Fibroblast of lung (primary cell): ENCODE results near the gene FGD4.

Experiments
- EZH2 ChIP-seq: IDR thresholded peaks from 2 replicates; pipeline ENCODE4 v1.5.1; 2012; ENCODE audit warnings: low read length, control low read depth, mild to moderate bottlenecking; ENCODE audit errors: missing control alignments
- TF ChIP-seq, protein P1 (sequence below), 2 donors: IDR thresholded peaks in 1 of 2; conservative IDR thresholded peaks in 1 of 2; 1 replicate in 1 of 2; 2 replicates in 1 of 2; pipeline ENCODE4 v1.5.1; 2011 to 2012; ENCODE audit warnings: low read length in 2 of 2, control low read depth in 1 of 2, inconsistent platforms in 1 of 2, low read depth in 1 of 2, mild to moderate bottlenecking in 1 of 2

- TF ChIP-seq, protein P1, sequence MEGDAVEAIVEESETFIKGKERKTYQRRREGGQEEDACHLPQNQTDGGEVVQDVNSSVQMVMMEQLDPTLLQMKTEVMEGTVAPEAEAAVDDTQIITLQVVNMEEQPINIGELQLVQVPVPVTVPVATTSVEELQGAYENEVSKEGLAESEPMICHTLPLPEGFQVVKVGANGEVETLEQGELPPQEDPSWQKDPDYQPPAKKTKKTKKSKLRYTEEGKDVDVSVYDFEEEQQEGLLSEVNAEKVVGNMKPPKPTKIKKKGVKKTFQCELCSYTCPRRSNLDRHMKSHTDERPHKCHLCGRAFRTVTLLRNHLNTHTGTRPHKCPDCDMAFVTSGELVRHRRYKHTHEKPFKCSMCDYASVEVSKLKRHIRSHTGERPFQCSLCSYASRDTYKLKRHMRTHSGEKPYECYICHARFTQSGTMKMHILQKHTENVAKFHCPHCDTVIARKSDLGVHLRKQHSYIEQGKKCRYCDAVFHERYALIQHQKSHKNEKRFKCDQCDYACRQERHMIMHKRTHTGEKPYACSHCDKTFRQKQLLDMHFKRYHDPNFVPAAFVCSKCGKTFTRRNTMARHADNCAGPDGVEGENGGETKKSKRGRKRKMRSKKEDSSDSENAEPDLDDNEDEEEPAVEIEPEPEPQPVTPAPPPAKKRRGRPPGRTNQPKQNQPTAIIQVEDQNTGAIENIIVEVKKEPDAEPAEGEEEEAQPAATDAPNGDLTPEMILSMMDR (conservative IDR thresholded peaks at IDR 0.05 in 1 of 2, IDR thresholded peaks at IDR 0.05 in 1 of 2; ENCODE audit: low read depth in 1 of 2, low read length in 2 of 2), result no peak
- no peak for TF ChIP-seq EZH2
Observed at GRCh38 chr12:32651956-32652210, 252.5 kb downstream of the FGD4 start.
